H1 (cell line): ENCODE measurements around the gene FNDC11. TPM values are rescaled to one million over a fixed set of nuclear protein-coding genes. Genes with fewer than 3 reads are reported as not detected.

Experiments
- CTCF ChIA-PET: fragments of 300-600 bp; sonication (Branson Sonifier 250); formaldehyde crosslinking; loops from one replicate; lab custom pipeline; 2021; ENCODE audit not compliant: partially characterized antibody; lab: Charles Lee
- POLR2A ChIA-PET: fragments of 300-600 bp; sonication (Branson Sonifier 250); formaldehyde crosslinking; loops from one replicate; lab custom pipeline; 2021; ENCODE audit warnings: inconsistent platforms; ENCODE audit not compliant: partially characterized antibody; lab: Charles Lee
- DNase-seq, 2 experiments: peaks; one replicate each; pipeline versions ENCODE4 v3.0.0 to v3.0.0-alpha.2; 2010 to 2022; ENCODE audit warnings: low spot score in 2 of 2, low read depth in 1 of 2, mixed read lengths in 1 of 2
- FAIRE-seq: peaks from 2 replicates; lab custom pipeline; 2011; peaks lifted over from hg19 to GRCh38; lab: Jason Lieb, UNC
- H2AFZ ChIP-seq: 2 replicates; pipeline ENCODE4 v1.8.1; 2012; ENCODE audit warnings: low read length, inconsistent platforms
- H2AK5ac ChIP-seq: 2 replicates; pipeline ENCODE4 v1.6.1; 2013; ENCODE audit warnings: low read depth, low read length
- H2BK120ac ChIP-seq: replicated peaks from 2 replicates; pipeline ENCODE3; 2013; ENCODE audit warnings: low read depth, low read length, inconsistent platforms
- H2BK12ac ChIP-seq: 2 replicates; pipeline ENCODE4 v1.6.1; 2013; ENCODE audit warnings: low read depth, low read length
- H2BK15ac ChIP-seq: 2 replicates; pipeline ENCODE4 v1.6.1; 2013; ENCODE audit warnings: low read length
- H2BK20ac ChIP-seq: 2 replicates; pipeline ENCODE4 v1.6.1; 2013; ENCODE audit warnings: low read length
- H2BK5ac ChIP-seq: 2 replicates; pipeline ENCODE4 v1.6.1; 2013; ENCODE audit warnings: low read depth, low read length
- H3K14ac ChIP-seq: 2 replicates; pipeline ENCODE4 v1.6.1; 2013; ENCODE audit warnings: inconsistent platforms; ENCODE audit not compliant: insufficient read length
- H3K18ac ChIP-seq: 2 replicates; pipeline ENCODE4 v1.6.1; 2013; ENCODE audit warnings: low read length; ENCODE audit errors: extremely low read depth
- H3K23ac ChIP-seq: 2 replicates; pipeline ENCODE4 v1.6.1; 2013; ENCODE audit warnings: inconsistent platforms; ENCODE audit not compliant: insufficient read length
- H3K23me2 ChIP-seq: 2 replicates; pipeline ENCODE4 v1.6.1; 2013; ENCODE audit warnings: low read depth, low read length
- H3K27ac ChIP-seq: 2 replicates; pipeline ENCODE4 v1.6.1; 2011; ENCODE audit warnings: low read depth, low read length, inconsistent platforms
- H3K27me3 ChIP-seq, 4 experiments: replicated peaks in 1 of 4; 1 replicate in 1 of 4; 2 replicates in 3 of 4; pipeline versions ENCODE4 v1.6.1 to v1.8.1; 2011 to 2013; ENCODE audit warnings: low read length in 3 of 4, mild to moderate bottlenecking in 3 of 4, inconsistent platforms in 2 of 4, mixed read lengths in 2 of 4, moderate library complexity in 1 of 4; ENCODE audit not compliant: control insufficient read depth in 3 of 4, insufficient read depth in 3 of 4; ENCODE audit errors: extremely low read depth in 1 of 4
- H3K36me3 ChIP-seq, 4 experiments: 2 replicates each; pipeline versions ENCODE4 v1.6.1 to v1.8.1; 2011 to 2013; ENCODE audit warnings: mild to moderate bottlenecking in 4 of 4, low read length in 3 of 4, moderate library complexity in 2 of 4, control low read depth in 1 of 4, inconsistent platforms in 1 of 4; ENCODE audit not compliant: insufficient read depth in 4 of 4, control insufficient read depth in 2 of 4
- H3K4ac ChIP-seq: replicated peaks from 2 replicates; pipeline ENCODE3; 2013; ENCODE audit warnings: low read length, low read depth, mixed read lengths, inconsistent platforms; ENCODE audit not compliant: insufficient read length
- H3K4me1 ChIP-seq, 4 experiments: replicated peaks in 1 of 4; 1 replicate in 1 of 4; 2 replicates in 3 of 4; pipeline versions ENCODE4 v1.6.1 to v1.8.1; 2011 to 2013; ENCODE audit warnings: low read length in 3 of 4, inconsistent platforms in 2 of 4, mixed read lengths in 1 of 4; ENCODE audit not compliant: insufficient read depth in 4 of 4, control insufficient read depth in 3 of 4
- H3K4me2 ChIP-seq, 2 experiments: 2 replicates each; pipeline versions ENCODE4 v1.6.1 to v1.8.1; 2011 to 2013; ENCODE audit warnings: low read depth in 2 of 2, low read length in 2 of 2, control low read depth in 1 of 2, inconsistent platforms in 1 of 2, mild to moderate bottlenecking in 1 of 2; ENCODE audit not compliant: insufficient read depth in 1 of 2
- H3K4me3 ChIP-seq, 4 experiments: fragments of 200-600, 300-600 bp in 1 of 4; sonication (generic), shearing (Covaris generic), sonication (Bioruptor Twin) in 1 of 4; 2 replicates each; pipeline versions ENCODE4 v1.5.1 to v1.8.1; 2011 to 2016; ENCODE audit warnings: low read length in 4 of 4, low read depth in 3 of 4, control low read depth in 2 of 4, inconsistent platforms in 2 of 4, mild to moderate bottlenecking in 2 of 4, mixed read lengths in 1 of 4, moderate library complexity in 1 of 4; ENCODE audit not compliant: insufficient read depth in 2 of 4; ENCODE audit errors: extremely low read depth in 1 of 4
- H3K56ac ChIP-seq: replicated peaks from 2 replicates; pipeline ENCODE3; 2013; ENCODE audit warnings: low read depth, mild to moderate bottlenecking, mixed read lengths, low read length, inconsistent platforms; ENCODE audit not compliant: insufficient read length
- H3K79me1 ChIP-seq: 2 replicates; pipeline ENCODE4 v1.6.1; 2013; ENCODE audit warnings: low read depth, low read length, control low read depth
- H3K79me2 ChIP-seq, 2 experiments: 2 replicates each; pipeline versions ENCODE4 v1.6.1 to v1.8.1; 2012 to 2013; ENCODE audit warnings: low read length in 2 of 2, mild to moderate bottlenecking in 2 of 2, inconsistent platforms in 1 of 2; ENCODE audit not compliant: insufficient read depth in 2 of 2, control insufficient read depth in 1 of 2
- H3K9ac ChIP-seq, 4 experiments: replicated peaks in 1 of 4; 1 replicate in 1 of 4; 2 replicates in 3 of 4; pipeline versions ENCODE4 v1.6.1 to v1.8.1; 2011 to 2013; ENCODE audit warnings: low read depth in 3 of 4, low read length in 3 of 4, control low read depth in 2 of 4, mild to moderate bottlenecking in 2 of 4, moderate library complexity in 2 of 4, inconsistent platforms in 1 of 4; ENCODE audit errors: extremely low read depth in 1 of 4
- H3K9me3 ChIP-seq, 2 experiments: 2 replicates each; pipeline versions ENCODE4 v1.6.1 to v1.8.1; 2012 to 2013; ENCODE audit warnings: mild to moderate bottlenecking in 2 of 2, moderate library complexity in 2 of 2, control low read depth in 1 of 2, inconsistent platforms in 1 of 2, low read depth in 1 of 2, low read length in 1 of 2, mixed read lengths in 1 of 2; ENCODE audit not compliant: insufficient read depth in 2 of 2
- H4K20me1 ChIP-seq, 2 experiments: replicated peaks in 1 of 2; 2 replicates each; pipeline versions ENCODE3 to v1.8.1; 2011 to 2013; ENCODE audit warnings: inconsistent platforms in 2 of 2, low read length in 2 of 2, mild to moderate bottlenecking in 1 of 2; ENCODE audit not compliant: insufficient read depth in 2 of 2, control insufficient read depth in 1 of 2
- H4K5ac ChIP-seq: 2 replicates; pipeline ENCODE4 v1.6.1; 2013; ENCODE audit warnings: low read length, low read depth, mixed read lengths, inconsistent platforms; ENCODE audit not compliant: insufficient read length
- H4K8ac ChIP-seq: 2 replicates; pipeline ENCODE4 v1.8.0; 2013; ENCODE audit warnings: mild to moderate bottlenecking, moderate library complexity, low read length, inconsistent platforms; ENCODE audit not compliant: insufficient read depth; ENCODE audit errors: extremely low read depth
- H4K91ac ChIP-seq: replicated peaks from 2 replicates; pipeline ENCODE3; 2013; ENCODE audit warnings: low read length, mixed read lengths, inconsistent platforms; ENCODE audit not compliant: insufficient read length
- CBX5 ChIP-seq: fragments of 300-800, 300-1000 bp; sonication (generic); IDR thresholded peaks from 2 replicates; pipeline ENCODE4 v1.7.1; 2016; ENCODE audit warnings: antibody characterized with exemption, low read length, low read depth
- CHD2 ChIP-seq: IDR thresholded peaks from 2 replicates; pipeline ENCODE4 v1.6.1; 2012; ENCODE audit warnings: low read length, improper control_type of control experiment
- FOSL1 ChIP-seq: IDR thresholded peaks from 2 replicates; pipeline ENCODE4 v1.6.1; 2011; ENCODE audit warnings: mild to moderate bottlenecking, low read depth, low read length, moderate library complexity; ENCODE audit not compliant: insufficient read depth
- JUN ChIP-seq: IDR thresholded peaks from 2 replicates; pipeline ENCODE4 v1.6.1; 2011; ENCODE audit warnings: low read depth, mild to moderate bottlenecking, improper control_type of control experiment, low read length
- KDM1A ChIP-seq: fragments of 200-600, 300-600 bp; sonication (generic); IDR thresholded peaks from 2 replicates; pipeline ENCODE4 v1.7.1; 2016; ENCODE audit warnings: mild to moderate bottlenecking, low read length, borderline replicate concordance
- POLR2AphosphoS5 ChIP-seq: IDR thresholded peaks from 2 replicates; pipeline ENCODE4 v1.6.1; 2011; ENCODE audit warnings: low read depth, low read length
- SIX5 ChIP-seq: IDR thresholded peaks from 2 replicates; pipeline ENCODE4 v1.6.1; 2011; ENCODE audit warnings: mild to moderate bottlenecking, low read depth, low read length
- SP2 ChIP-seq: IDR thresholded peaks from 2 replicates; pipeline ENCODE4 v1.6.1; 2012; ENCODE audit warnings: mild to moderate bottlenecking, low read length, inconsistent platforms
- SUZ12 ChIP-seq: fragments of 200-600 bp; sonication (generic); IDR thresholded peaks from 2 replicates; pipeline ENCODE4 v1.6.1; 2012; ENCODE audit warnings: mild to moderate bottlenecking, inconsistent platforms, low read length, moderate library complexity, mixed read lengths
- TAF1 ChIP-seq: IDR thresholded peaks from 2 replicates; pipeline ENCODE4 v1.6.1; 2011; ENCODE audit warnings: mild to moderate bottlenecking, low read depth, low read length
- YY1 ChIP-seq: IDR thresholded peaks from 2 replicates; pipeline ENCODE4 v1.6.1; 2011; ENCODE audit warnings: low read depth, mild to moderate bottlenecking, low read length
- WGBS, 2 experiments: shearing (Covaris generic) in 1 of 2; methylation state at CpG; one replicate each; pipeline versions ENCODE4 v1.1.6 to v1.1.7; 2013 to 2015; ENCODE audit warnings: low lambda C conversion rate in 2 of 2, mixed read lengths in 2 of 2, inconsistent platforms in 1 of 2, low coverage in 1 of 2, missing lambda C conversion rate in 1 of 2; ENCODE audit not compliant: insufficient replicate concordance in 2 of 2, insufficient coverage in 1 of 2, insufficient read length in 1 of 2; ENCODE audit errors: extremely low coverage in 1 of 2, missing lambda C conversion rate in 1 of 2; 5-methylcytosine and 5-hydroxymethylcytosine counted together
- polyA plus RNA-seq, 7 experiments: library from polyadenylated mRNA; depleted of rRNA in 3 of 7; stranded (reverse) in 5 of 7; unstranded in 2 of 7; fragments of >200 nt in 5 of 7; fragments of 200-250 nt in 2 of 7; gene quantifications; 1 replicate in 5 of 7; 2 replicates in 1 of 7; 4 replicates in 1 of 7; pipeline versions ENCODE4 v1.2.1 to v1.2.3, GENCODE V29; 2011 to 2013; ENCODE audit warnings: missing spikeins in 2 of 7, mixed read lengths in 2 of 7
- total RNA-seq: library from RNA; stranded (reverse); fragmentation: NEBNext Ultra II Directional; extraction: Animal tissue kit (Norgen Biotek cat#: 25700); gene quantifications from 2 replicates; pipeline ENCODE4 v1.2.1, GENCODE V29; 2021

The FNDC11 gene
- total and polyA plus RNA-seq, 2 of the 8 experiments (the other 6 are each of a cell fraction or from before 2014, with no cell fraction given) = 2.6 to 8.8 TPM

- 2% methylated on average over 31 of the region's 68 CpGs; no CpG with 5 or more reads in 1 of the 2 experiments for WGBS, 2 experiments
- peaks cover 0 to 4% of the 10 kb centered on the region in 2 experiments; a peak in 1 of 4 replicates for H3K79me2 ChIP-seq
- H4K91ac ChIP-seq = peak overlapping the region; percentile 54
- H2AFZ ChIP-seq = no peak overlapping the region
- no peak overlapping the region for H4K5ac ChIP-seq
- H3K9ac ChIP-seq = peak overlapping the region; percentile 80 to 97 (median 90)
- ChIA-PET CTCF (interaction anchor here (0.6 to 4.2 kb wide), 6 partner anchors 15 to 451 kb away, joined by 3 to 28 read pairs (median 4); partner anchors contain the start of gene PTK6), POLR2A (interaction anchor here (0.6 to 4.6 kb wide), 35 partner anchors 10 to 453 kb away, joined by 3 to 59 read pairs (median 4); partner anchors contain the start of genes ARFRP1, COL20A1, KCNQ2 and PTK6)
- peak overlapping the region; percentile 38 for H3K4ac ChIP-seq
- H2BK120ac ChIP-seq = no peak overlapping the region
- H2BK5ac ChIP-seq = peak overlapping the region; percentile 75
- peaks cover 0 to 14% (median 0%) of the 10 kb centered on the region in 4 experiments; a peak in 2 of 8 replicates for H3K36me3 ChIP-seq
- peak overlapping the region; percentile 99 for H4K8ac ChIP-seq
- H3K14ac ChIP-seq = no peak overlapping the region
- FAIRE-seq = no peak
- no peaks in the 10 kb centered on the region for H3K9me3 ChIP-seq
- H3K79me1 ChIP-seq = peaks cover 7% of the 10 kb centered on the region; the same call in 1 of the 2 replicates
- H2BK15ac ChIP-seq = no peak overlapping the region
- H4K20me1 ChIP-seq = peaks cover 3 to 22% of the 10 kb centered on the region in 2 experiments
- peak overlapping the region; percentile 69 for H3K56ac ChIP-seq
- peaks cover 0 to 6% (median under 1%) of the 10 kb centered on the region in 4 experiments; a peak in 2 of 7 replicates for H3K27me3 ChIP-seq
- no peak overlapping the region for H2AK5ac ChIP-seq
- H3K4me3 ChIP-seq = peak overlapping the region; percentile 66 to 99 (median 88)
- peaks cover 0 to 21% (median 10%) of the 10 kb centered on the region in 4 experiments; a peak in 5 of 7 replicates for H3K4me1 ChIP-seq
- no peak overlapping the region for H2BK20ac ChIP-seq
- peak in 1 of 2 experiments; percentile 79 for DNase-seq
- peak overlapping the region; percentile 87 for H3K27ac ChIP-seq
- peaks cover 17% of the 10 kb centered on the region; the same call in 1 of the 2 replicates for H3K23me2 ChIP-seq
- 0 out of 2 replicates have a peak overlapping the region, but pooled peaks have one; percentile 17 for H2BK12ac ChIP-seq
- no peak overlapping the region for H3K23ac ChIP-seq
- H3K4me2 ChIP-seq = peak overlapping the region; percentile 68 to 97
- peak overlapping the region; percentile 60 for H3K18ac ChIP-seq
- TF ChIP-seq POLR2AphosphoS5 (peak; percentile 62; the same call in 1 of the 2 replicates), CBX5 (no peak), KDM1A (no peak), TAF1 (peak; percentile 78), SUZ12 (no peak), YY1 (0 out of 2 replicates have a peak, but pooled peaks have one; percentile 57), SP2 (no peak), CHD2 (no peak), JUN (peak; percentile 61; the same call in 1 of the 2 replicates), SIX5 (no peak), FOSL1 (no peak)
Measured at GRCh38 chr20:63520934-63521601, 32.9 kb upstream of the FNDC11 start.
